GM18873 (cell line): ENCODE results near the gene DYRK4.
A peak's percentile ranks its signal among the peaks of the same experiment; 100 is the strongest.

Source experiments
- ATAC-seq: cut with Tn5 transposase; IDR thresholded peaks from one replicate; pipeline ENCODE4 v1.9.1; 2021; ENCODE audit warnings: mild to moderate bottlenecking, moderate library complexity, moderate number of reproducible peaks; ENCODE audit not compliant: unreplicated experiment, low FRiP score

The DYRK4 gene

GRCh38 chr12:4558171-4558570 lies 3.8 kb upstream of the DYRK4 start:
- ATAC-seq: no peak

- ATAC-seq: no peak
Observed at GRCh38 chr12:4563336-4563735, 1.3 kb downstream of the DYRK4 start.

GRCh38 chr12:4564818-4565217 lies 2.8 kb downstream of the DYRK4 start:
- no peak for ATAC-seq

GRCh38 chr12:4566474-4566873 lies 4.5 kb downstream of the DYRK4 start:
- ATAC-seq: no peak

- no peak for ATAC-seq
Observed at GRCh38 chr12:4567073-4567881, 5.3 kb downstream of the DYRK4 start.

GRCh38 chr12:4569261-4569660 lies 7.3 kb downstream of the DYRK4 start:
- ATAC-seq: no peak

GRCh38 chr12:4572680-4573079 lies 10.7 kb downstream of the DYRK4 start:
- ATAC-seq: no peak

- ATAC-seq: no peak
Observed at GRCh38 chr12:4579305-4580102, 17.5 kb downstream of the DYRK4 start.

- no peak for ATAC-seq
Observed at GRCh38 chr12:4580281-4580688, 18.3 kb downstream of the DYRK4 start.

GRCh38 chr12:4584281-4584680 lies 22.3 kb downstream of the DYRK4 start:
- no peak for ATAC-seq

GRCh38 chr12:4584896-4585295 lies 22.9 kb downstream of the DYRK4 start:
- no peak for ATAC-seq

GRCh38 chr12:4586500-4586899 lies 24.5 kb downstream of the DYRK4 start:
- ATAC-seq: no peak

- ATAC-seq: no peak
Observed at GRCh38 chr12:4587108-4587507, 25.1 kb downstream of the DYRK4 start.

- no peak for ATAC-seq
Observed at GRCh38 chr12:4588916-4589315, 26.9 kb downstream of the DYRK4 start.

- no peak for ATAC-seq
Observed at GRCh38 chr12:4589941-4590340, 27.9 kb downstream of the DYRK4 start.

GRCh38 chr12:4591180-4591687 lies 29.2 kb downstream of the DYRK4 start:
- ATAC-seq: no peak

- ATAC-seq: no peak
Observed at GRCh38 chr12:4595881-4596280, 33.9 kb downstream of the DYRK4 start.

- no peak for ATAC-seq
Observed at GRCh38 chr12:4603421-4603820, 41.4 kb downstream of the DYRK4 start.

GRCh38 chr12:4603946-4604345 lies 41.9 kb downstream of the DYRK4 start:
- ATAC-seq: no peak

- peak; percentile 83 for ATAC-seq
Observed at GRCh38 chr12:4604684-4605193, 42.7 kb downstream of the DYRK4 start.

- ATAC-seq: no peak
Observed at GRCh38 chr12:4607056-4607455, 45.0 kb downstream of the DYRK4 start.
